HepG2 (cell line): ENCODE measurements around the gene DLAT. TPM values are rescaled to one million over a fixed set of nuclear protein-coding genes. Genes with fewer than 3 reads are reported as not detected.

Source experiments
- ARNTL ChIP-seq: sonication (generic); formaldehyde crosslinking; IDR thresholded peaks from 2 replicates; pipeline ENCODE4 v1.4.0; 2020; ENCODE audit warnings: mild to moderate bottlenecking, missing genetic modification reagents
- FOXP4 ChIP-seq: sonication (generic); formaldehyde crosslinking; IDR thresholded peaks from 2 replicates; pipeline ENCODE4 v1.4.0; 2020; ENCODE audit warnings: missing genetic modification reagents
- KIAA2018 ChIP-seq: sonication (generic); formaldehyde crosslinking; IDR thresholded peaks from 2 replicates; pipeline ENCODE4 v1.5.0; 2020; ENCODE audit warnings: mild to moderate bottlenecking, missing genetic modification reagents, borderline replicate concordance
- MAF1 ChIP-seq: sonication (generic); formaldehyde crosslinking; IDR thresholded peaks from 2 replicates; pipeline ENCODE4 v1.5.0; 2020; ENCODE audit warnings: missing genetic modification reagents, borderline replicate concordance
- PHF21A ChIP-seq: sonication (generic); formaldehyde crosslinking; IDR thresholded peaks from 2 replicates; pipeline ENCODE4 v1.5.0; 2020; ENCODE audit warnings: mild to moderate bottlenecking, missing genetic modification reagents
- SALL1 ChIP-seq: sonication (generic); formaldehyde crosslinking; IDR thresholded peaks from 2 replicates; pipeline ENCODE4 v1.8.0; 2022; ENCODE audit warnings: mild to moderate bottlenecking, missing genetic modification reagents
- SIX1 ChIP-seq: sonication (generic); formaldehyde crosslinking; IDR thresholded peaks from 2 replicates; pipeline ENCODE4 v1.4.0; 2020; ENCODE audit warnings: missing genetic modification reagents, borderline replicate concordance
- SOX13 ChIP-seq, 3 experiments: fragments of 450-650 bp in 1 of 3; sonication (generic) in 1 of 3; formaldehyde crosslinking in 1 of 3; IDR thresholded peaks in 2 of 3; conservative IDR thresholded peaks in 1 of 3; 2 replicates each; pipeline versions ENCODE4 v1.5.0 to v1.6.1; 2016 to 2020; ENCODE audit warnings: antibody characterized with exemption in 1 of 3, mild to moderate bottlenecking in 1 of 3, missing compliant biosample characterization in 1 of 3, missing genetic modification reagents in 1 of 3, moderate library complexity in 1 of 3
- TRAFD1 ChIP-seq: sonication (generic); formaldehyde crosslinking; IDR thresholded peaks from 2 replicates; pipeline ENCODE4 v1.5.1; 2020; ENCODE audit warnings: missing genetic modification reagents, mild to moderate bottlenecking, borderline replicate concordance
- USF2 ChIP-seq, 2 experiments: sonication (generic) in 1 of 2; formaldehyde crosslinking in 1 of 2; IDR thresholded peaks; 2 replicates each; pipeline versions ENCODE4 v1.5.1 to v1.6.1; 2011 to 2020; ENCODE audit warnings: borderline replicate concordance in 1 of 2, low read depth in 1 of 2, low read length in 1 of 2, mild to moderate bottlenecking in 1 of 2, missing genetic modification reagents in 1 of 2, moderate library complexity in 1 of 2
- ZNF577 ChIP-seq: sonication (generic); formaldehyde crosslinking; IDR thresholded peaks from 2 replicates; pipeline ENCODE4 v1.4.0; 2020; ENCODE audit warnings: mild to moderate bottlenecking, low read depth, missing genetic modification reagents, borderline replicate concordance
- ZSCAN31 ChIP-seq: sonication (generic); formaldehyde crosslinking; IDR thresholded peaks from 2 replicates; pipeline ENCODE4 v1.5.0; 2020; ENCODE audit warnings: low read depth, mild to moderate bottlenecking, missing genetic modification reagents
- polyA plus RNA-seq, 8 experiments: library from polyadenylated mRNA; depleted of rRNA in 3 of 8; stranded (reverse) in 7 of 8; unstranded in 1 of 8; fragments of >200 nt; fragmentation: Illumina TruSeq in 4 of 8; extraction: Trizol in 4 of 8; gene quantifications; 2 replicates each; pipeline versions ENCODE4 v1.2.1 to v1.2.3, GENCODE V29; 2011 to 2016; ENCODE audit warnings: low read depth in 4 of 8, missing spikeins in 1 of 8, mixed read lengths in 1 of 8; ENCODE audit not compliant: insufficient read depth in 1 of 8
- total RNA-seq, 5 experiments: library from RNA; depleted of rRNA; stranded (reverse); fragments of >200 nt; fragmentation: Illumina TruSeq; extraction: Trizol; gene quantifications; 2 replicates each; pipeline ENCODE4 v1.2.3, GENCODE V29; 2016; ENCODE audit warnings: low read depth in 1 of 5

Gene DLAT
- total and polyA plus RNA-seq, 2 of the 13 experiments (the other 11 are each of a cell fraction or from before 2014, with no cell fraction given) = 26.4 to 62.2 TPM

GRCh38 chr11:111983187-111983986 is 41.8 kb upstream of the DLAT start (continued):
- TF ChIP-seq KIAA2018 (CRISPR knock-in tag) (no peak), USF2 (IDR thresholded peaks at IDR 0.05; ENCODE audit: low read depth, low read length) (no peak), USF2 (CRISPR knock-in tag; IDR thresholded peaks at IDR 0.05; ENCODE audit: borderline replicate concordance) (no peak), FOXP4 (peak; percentile 69), SALL1 (CRISPR knock-in tag) (peak; percentile 74), SIX1 (CRISPR knock-in tag) (no peak), MAF1 (CRISPR knock-in tag) (no peak), TRAFD1 (no peak), PHF21A (CRISPR knock-in tag) (no peak), ZNF577 (no peak), SOX13 (IDR thresholded peaks at IDR 0.05) (no peak), SOX13 (CRISPR knock-in tag; conservative IDR thresholded peaks at IDR 0.05 in 1 of 2, IDR thresholded peaks at IDR 0.05 in 1 of 2) (0 out of 4 replicates have a peak, but pooled peaks of 1 of the 2 experiments have one; percentile 8), ZSCAN31 (CRISPR knock-in tag) (no peak), ARNTL (CRISPR knock-in tag) (0 out of 2 replicates have a peak, but pooled peaks have one; percentile 42)
